ENCODE results near the gene VIL1.

VIL1 gene

GRCh38 chr2:218403810-218404209 is 15.1 kb upstream of the VIL1 start:
- DNase-seq = no peak
- in situ Hi-C loops (cut with HindIII; ENCODE audit: low pct_ligation_motif_present, low pct_unique_long_range_greater_than_20kb, low sequenced_read_pairs) = no loop called here

GRCh38 chr2:218404351-218405085 is 14.4 kb upstream of the VIL1 start:
- in situ Hi-C loops (cut with HindIII; ENCODE audit: low pct_ligation_motif_present, low pct_unique_long_range_greater_than_20kb, low sequenced_read_pairs) = no loop called here
- no peak for DNase-seq

DNA sequence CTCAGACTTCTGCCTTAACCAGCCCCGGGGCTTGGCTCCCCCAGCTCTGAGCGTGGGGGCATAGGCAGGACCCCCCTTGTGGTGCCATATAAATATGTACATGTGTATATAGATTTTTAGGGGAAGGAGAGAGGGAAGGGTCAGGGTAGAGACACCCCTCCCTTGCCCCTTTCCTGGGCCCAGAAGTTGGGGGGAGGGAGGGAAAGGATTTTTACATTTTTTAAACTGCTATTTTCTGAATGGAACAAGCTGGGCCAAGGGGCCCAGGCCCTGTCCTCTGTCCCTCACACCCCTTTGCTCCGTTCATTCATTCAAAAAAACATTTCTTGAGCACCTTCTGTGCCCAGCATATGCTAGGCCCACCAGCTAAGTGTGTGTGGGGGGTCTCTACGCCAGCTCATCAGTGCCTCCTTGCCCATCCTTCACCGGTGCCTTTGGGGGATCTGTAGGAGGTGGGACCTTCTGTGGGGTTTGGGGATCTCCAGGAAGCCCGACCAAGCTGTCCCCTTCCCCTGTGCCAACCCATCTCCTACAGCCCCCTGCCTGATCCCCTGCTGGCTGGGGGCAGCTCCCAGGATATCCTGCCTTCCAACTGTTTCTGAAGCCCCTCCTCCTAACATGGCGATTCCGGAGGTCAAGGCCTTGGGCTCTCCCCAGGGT is 13.7 kb upstream of the VIL1 start:
- no peak for DNase-seq
- in situ Hi-C loops (cut with HindIII; ENCODE audit: low pct_ligation_motif_present, low pct_unique_long_range_greater_than_20kb, low sequenced_read_pairs) = no loop called here

GRCh38 chr2:218405746-218406208 is 13.1 kb upstream of the VIL1 start:
- in situ Hi-C loops (cut with HindIII; ENCODE audit: low pct_ligation_motif_present, low pct_unique_long_range_greater_than_20kb, low sequenced_read_pairs) = no loop called here
- DNase-seq = peak; percentile 15

DNA sequence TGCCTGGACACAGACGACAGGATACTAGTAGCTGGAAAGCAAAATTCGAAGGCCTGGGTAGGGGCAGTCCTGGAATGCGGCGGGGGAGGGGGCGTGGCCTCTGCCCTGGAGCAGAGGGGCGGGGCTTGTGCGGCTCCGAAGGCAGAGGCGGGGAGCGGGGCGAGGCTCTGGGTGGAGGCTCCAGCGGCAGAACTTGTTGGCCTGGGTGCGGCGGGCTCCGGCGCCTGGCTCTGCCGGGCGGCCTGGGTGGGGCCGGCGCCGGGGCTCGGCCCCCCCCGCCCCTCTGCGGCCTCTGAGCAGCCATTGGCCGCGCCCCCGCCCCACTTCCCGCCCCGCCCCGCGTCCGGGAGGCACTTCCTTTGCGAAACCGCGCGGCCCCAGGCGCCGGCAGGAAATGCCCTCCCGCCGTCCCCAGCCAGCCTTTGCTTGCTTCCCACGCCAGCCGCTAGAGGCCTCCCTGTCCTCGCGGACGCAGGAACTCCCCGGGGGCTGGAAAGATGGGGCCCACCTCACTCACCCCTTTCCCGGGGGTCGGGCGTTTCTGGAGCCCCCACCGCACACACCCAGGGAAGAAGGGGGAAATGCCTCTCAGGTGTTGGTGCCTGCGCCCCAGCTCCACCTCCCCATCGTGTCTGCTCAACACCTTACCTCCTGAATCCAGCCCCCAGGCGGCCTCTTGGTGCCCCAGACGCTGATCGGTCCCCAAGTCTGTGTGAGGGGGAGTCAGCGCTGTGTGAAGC is 12.5 kb upstream of the VIL1 start:
- in situ Hi-C loops (cut with HindIII; ENCODE audit: low pct_ligation_motif_present, low pct_unique_long_range_greater_than_20kb, low sequenced_read_pairs) = no loop called here
- peak; percentile 96 for DNase-seq

DNA sequence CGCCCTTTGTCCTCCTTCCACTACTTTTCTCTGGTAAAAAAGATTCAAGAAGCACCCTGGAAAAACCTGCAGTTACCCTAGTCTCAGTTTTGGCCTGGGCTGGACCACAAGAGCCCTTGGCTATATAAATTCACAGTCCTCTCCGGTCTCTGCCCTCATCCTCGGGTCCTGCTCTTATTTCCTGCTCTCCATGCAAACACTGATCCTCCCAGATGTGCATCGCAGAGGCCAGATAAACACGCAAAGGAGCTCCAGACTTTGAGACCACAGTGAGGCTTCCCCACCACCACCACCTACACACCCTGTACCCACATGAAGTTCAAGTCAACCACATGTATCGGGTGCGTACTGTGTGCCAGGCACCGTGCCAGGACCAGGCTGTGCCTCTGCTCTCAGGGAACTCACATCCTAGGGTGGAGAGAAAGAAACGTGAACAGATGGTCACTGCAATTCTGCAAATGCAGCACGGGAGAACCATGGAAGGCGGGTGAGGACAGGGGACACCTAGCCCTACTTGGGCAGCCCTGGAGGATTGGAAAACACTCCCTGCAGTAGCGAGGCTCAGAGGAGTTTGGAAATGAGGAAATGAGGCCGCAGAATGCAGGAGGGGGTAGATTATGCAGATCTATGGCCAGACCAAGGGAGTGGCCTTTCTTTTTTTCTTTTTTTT is 11.8 kb upstream of the VIL1 start:
- in situ Hi-C loops (cut with HindIII; ENCODE audit: low pct_ligation_motif_present, low pct_unique_long_range_greater_than_20kb, low sequenced_read_pairs) = no loop called here
- DNase-seq = peak; percentile 45

DNA sequence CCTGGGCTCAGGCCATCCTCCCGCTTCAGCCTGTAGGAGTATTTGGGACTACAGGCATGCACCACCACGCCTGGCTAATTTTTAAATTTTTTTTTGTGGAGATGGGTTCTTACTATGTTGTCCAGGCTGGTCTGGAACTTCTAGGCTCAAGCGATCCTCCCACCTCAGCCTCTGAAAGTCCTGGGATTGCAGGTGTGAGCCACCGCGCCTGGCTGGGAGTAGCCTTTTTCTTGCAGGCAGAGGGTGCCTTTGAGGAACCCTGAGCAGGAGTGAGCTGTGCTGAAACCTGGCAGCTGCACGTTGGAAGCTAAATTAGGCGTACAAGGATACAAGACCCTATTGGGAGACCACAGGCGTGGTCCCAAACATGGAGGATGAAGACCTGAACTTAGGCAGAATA is 11.2 kb upstream of the VIL1 start:
- no peak for DNase-seq
- in situ Hi-C loops (cut with HindIII; ENCODE audit: low pct_ligation_motif_present, low pct_unique_long_range_greater_than_20kb, low sequenced_read_pairs) = no loop called here

GRCh38 chr2:218418321-218418716 is 604 bp upstream of the VIL1 start:
- DNase-seq = no peak
- in situ Hi-C loops (cut with HindIII; ENCODE audit: low pct_ligation_motif_present, low pct_unique_long_range_greater_than_20kb, low sequenced_read_pairs) = no loop called here

DNA sequence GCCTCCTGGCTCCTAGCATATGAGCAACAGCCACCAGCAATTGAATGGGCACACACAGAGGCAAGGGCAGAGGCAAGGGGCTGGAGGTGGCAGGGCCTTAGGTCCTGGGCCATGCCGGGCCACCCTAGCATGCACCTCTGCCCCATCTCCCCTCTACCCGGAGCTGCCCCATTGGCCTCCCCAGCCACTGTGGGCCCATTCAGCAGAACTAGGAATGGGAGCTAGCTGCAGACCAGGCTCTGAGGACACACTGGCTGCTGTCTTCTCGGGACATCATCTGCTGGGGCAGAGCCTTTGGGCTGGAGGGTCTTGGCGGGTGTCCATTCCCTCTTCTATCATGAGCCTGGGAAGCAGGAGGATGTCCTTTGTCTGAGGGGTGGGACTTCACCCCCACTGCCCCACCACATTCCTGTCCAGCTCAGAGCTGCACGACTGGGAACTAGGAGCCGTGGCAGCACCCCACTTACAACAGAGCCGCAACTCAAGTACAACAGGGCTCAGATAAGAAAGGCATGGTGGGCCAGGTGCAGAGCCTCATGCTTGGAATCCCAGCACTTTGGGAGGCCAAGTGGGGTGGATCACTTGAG is 800 bp downstream of the VIL1 start:
- DNase-seq = no peak
- in situ Hi-C loops (cut with HindIII; ENCODE audit: low pct_ligation_motif_present, low pct_unique_long_range_greater_than_20kb, low sequenced_read_pairs) = no loop called here

DNA sequence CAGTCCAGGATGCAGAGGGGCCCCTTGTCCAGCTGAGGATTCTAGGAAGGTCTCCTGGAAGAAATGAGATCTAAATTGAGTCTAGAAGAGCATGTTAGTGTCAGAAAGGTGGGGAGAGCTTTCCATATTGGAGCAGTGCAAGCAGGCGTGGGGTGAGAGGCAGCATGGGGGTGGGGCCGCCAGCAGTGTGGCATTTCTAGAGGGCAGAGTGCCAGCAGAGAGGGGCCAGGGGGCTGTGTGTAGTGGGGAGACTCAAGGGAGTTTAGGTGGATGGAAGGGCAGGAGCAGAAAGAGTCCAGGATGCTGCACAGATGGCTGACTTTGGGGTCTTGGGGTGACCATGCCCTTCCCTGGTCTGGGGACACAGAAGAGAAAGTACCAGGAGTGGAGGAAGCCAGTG is 2.1 kb downstream of the VIL1 start:
- in situ Hi-C loops (cut with HindIII; ENCODE audit: low pct_ligation_motif_present, low pct_unique_long_range_greater_than_20kb, low sequenced_read_pairs) = no loop called here
- DNase-seq = no peak

- in situ Hi-C loops (cut with HindIII; ENCODE audit: low pct_ligation_motif_present, low pct_unique_long_range_greater_than_20kb, low sequenced_read_pairs) = no loop called here
- DNase-seq = no peak
These were observed 3.6 kb downstream of the VIL1 start for GRCh38 chr2:218422403-218423086.

DNA sequence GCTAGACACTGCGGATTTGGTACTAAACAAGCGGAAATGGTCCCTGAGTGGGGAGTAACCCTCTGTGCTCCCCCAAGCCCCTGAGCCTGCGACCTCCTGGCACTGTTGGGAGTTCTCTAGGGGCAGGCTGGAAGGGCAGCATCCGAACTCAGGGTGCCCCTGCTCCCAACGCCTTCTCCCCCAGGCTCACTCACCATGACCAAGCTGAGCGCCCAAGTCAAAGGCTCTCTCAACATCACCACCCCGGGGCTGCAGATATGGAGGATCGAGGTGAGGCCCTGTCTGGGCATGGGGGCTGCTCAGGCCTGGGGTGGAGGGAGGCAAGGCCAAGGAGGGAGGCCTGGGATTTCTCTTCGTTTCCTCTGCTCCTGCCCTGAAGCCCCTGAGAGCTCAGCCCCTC is 4.7 kb downstream of the VIL1 start:
- in situ Hi-C loops (cut with HindIII; ENCODE audit: low pct_ligation_motif_present, low pct_unique_long_range_greater_than_20kb, low sequenced_read_pairs) = no loop called here
- DNase-seq = no peak

GRCh38 chr2:218425531-218425930 is 6.6 kb downstream of the VIL1 start:
- DNase-seq = no peak
- in situ Hi-C loops (cut with HindIII; ENCODE audit: low pct_ligation_motif_present, low pct_unique_long_range_greater_than_20kb, low sequenced_read_pairs) = no loop called here

DNA sequence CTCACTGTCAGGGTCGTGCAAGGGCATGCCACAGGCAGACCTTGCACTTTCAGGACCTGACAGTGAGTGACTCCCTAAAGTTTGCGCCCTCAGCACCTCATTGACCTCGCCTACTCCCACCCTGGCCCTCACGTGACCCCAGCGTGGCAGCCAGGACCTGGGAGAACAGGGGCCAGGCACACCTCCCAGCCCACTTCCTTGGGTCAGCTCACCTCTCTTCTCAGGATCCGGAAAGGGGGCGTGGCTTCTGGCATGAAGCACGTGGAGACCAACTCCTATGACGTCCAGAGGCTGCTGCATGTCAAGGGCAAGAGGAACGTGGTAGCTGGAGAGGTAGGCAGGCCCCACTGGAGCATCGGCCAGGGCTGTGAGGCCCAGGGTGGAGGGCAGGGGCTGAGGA is 8.8 kb downstream of the VIL1 start:
- no peak for DNase-seq
- in situ Hi-C loops (cut with HindIII; ENCODE audit: low pct_ligation_motif_present, low pct_unique_long_range_greater_than_20kb, low sequenced_read_pairs) = no loop called here

DNA sequence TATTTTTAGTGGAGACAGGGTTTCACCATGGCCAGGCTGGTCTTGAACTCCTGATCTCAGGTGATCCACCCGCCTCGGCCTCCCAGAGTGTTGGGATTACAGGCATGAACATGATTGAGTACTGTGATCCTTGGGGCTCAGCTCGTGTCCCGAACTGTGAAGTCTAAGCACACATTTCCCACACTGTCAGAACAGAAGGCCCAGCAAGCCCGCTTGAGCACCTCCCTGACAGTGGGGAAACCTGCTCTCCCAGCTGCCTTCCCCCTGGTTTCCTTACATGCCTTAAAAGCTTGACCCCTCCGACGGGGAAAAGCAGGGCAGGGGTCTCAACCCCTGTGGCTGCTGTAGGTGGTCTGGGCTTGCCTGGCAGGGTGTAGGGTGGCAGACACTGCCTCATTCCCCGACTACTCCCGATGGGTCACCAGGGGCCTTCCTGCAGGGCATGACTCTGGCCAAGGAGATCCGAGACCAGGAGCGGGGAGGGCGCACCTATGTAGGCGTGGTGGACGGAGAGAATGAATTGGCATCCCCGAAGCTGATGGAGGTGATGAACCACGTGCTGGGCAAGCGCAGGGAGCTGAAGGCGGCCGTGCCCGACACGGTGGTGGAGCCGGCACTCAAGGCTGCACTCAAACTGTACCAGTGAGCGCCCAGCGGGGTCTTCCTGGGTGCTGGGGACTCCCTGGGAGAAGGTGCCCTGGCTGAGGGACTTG is 10.1 kb downstream of the VIL1 start:
- in situ Hi-C loops (cut with HindIII; ENCODE audit: low pct_ligation_motif_present, low pct_unique_long_range_greater_than_20kb, low sequenced_read_pairs) = no loop called here
- DNase-seq = no peak

GRCh38 chr2:218429911-218430692 is 11.2 kb downstream of the VIL1 start:
- in situ Hi-C loops (cut with HindIII; ENCODE audit: low pct_ligation_motif_present, low pct_unique_long_range_greater_than_20kb, low sequenced_read_pairs) = no loop called here

GRCh38 chr2:218430721-218431120 is 11.8 kb downstream of the VIL1 start:
- DNase-seq = no peak
- in situ Hi-C loops (cut with HindIII; ENCODE audit: low pct_ligation_motif_present, low pct_unique_long_range_greater_than_20kb, low sequenced_read_pairs) = no loop called here

More at GRCh38 chr2:218429911-218430692, 11.2 kb downstream of the VIL1 start:
- DNase-seq = no peak

Data from ACHN (cell line).